Mesendoderm (in vitro differentiated cells): ENCODE measurements around the gene BCO1.

Experiments
- DNase-seq: peaks from one replicate; pipeline ENCODE4 v3.0.0; 2013
- H2AK5ac ChIP-seq: 2 replicates; pipeline ENCODE4 v1.6.1; 2013; ENCODE audit warnings: low read length, inconsistent platforms
- H2BK120ac ChIP-seq: 2 replicates; pipeline ENCODE4 v1.6.1; 2013; ENCODE audit warnings: low read depth, mild to moderate bottlenecking, low read length, moderate library complexity, mixed read lengths
- H2BK15ac ChIP-seq: replicated peaks from 2 replicates; pipeline ENCODE4 v1.6.1; 2013; ENCODE audit warnings: low read depth, mild to moderate bottlenecking, moderate library complexity
- H2BK5ac ChIP-seq: 2 replicates; pipeline ENCODE4 v1.6.1; 2013; ENCODE audit warnings: low read length, inconsistent platforms
- H3K18ac ChIP-seq: 2 replicates; pipeline ENCODE4 v1.6.1; 2013; ENCODE audit warnings: mild to moderate bottlenecking, low read length, mixed read lengths
- H3K23ac ChIP-seq: one replicate; pipeline ENCODE4 v1.6.1; 2013; ENCODE audit warnings: low read length
- H3K27ac ChIP-seq: 2 replicates; pipeline ENCODE4 v1.5.1; 2013; ENCODE audit warnings: low read depth, mild to moderate bottlenecking, inconsistent platforms, low read length, moderate library complexity
- H3K27me3 ChIP-seq: 2 replicates; pipeline ENCODE4 v1.6.1; 2013; ENCODE audit warnings: low read length, control low read depth, mild to moderate bottlenecking, inconsistent platforms; ENCODE audit not compliant: insufficient read depth, poor library complexity
- H3K36me3 ChIP-seq: 2 replicates; pipeline ENCODE4 v1.6.1; 2013; ENCODE audit warnings: low read length, inconsistent platforms; ENCODE audit not compliant: control insufficient read depth, insufficient read depth
- H3K4ac ChIP-seq: one replicate; pipeline ENCODE4 v1.6.1; 2013; ENCODE audit warnings: low read depth, mild to moderate bottlenecking, low read length, moderate library complexity
- H3K4me1 ChIP-seq: 2 replicates; pipeline ENCODE4 v1.6.1; 2013; ENCODE audit warnings: low read depth, low read length, inconsistent platforms; ENCODE audit not compliant: control insufficient read depth
- H3K4me2 ChIP-seq: 2 replicates; pipeline ENCODE4 v1.6.1; 2013; ENCODE audit warnings: low read length
- H3K4me3 ChIP-seq: 2 replicates; pipeline ENCODE4 v1.5.1; 2013; ENCODE audit warnings: mild to moderate bottlenecking, low read length
- H3K56ac ChIP-seq: one replicate; pipeline ENCODE4 v1.6.1; 2013; ENCODE audit warnings: low read length
- H3K79me1 ChIP-seq: 2 replicates; pipeline ENCODE4 v1.6.1; 2013; ENCODE audit warnings: low read length, inconsistent platforms
- H3K79me2 ChIP-seq: 2 replicates; pipeline ENCODE4 v1.6.1; 2013; ENCODE audit warnings: mild to moderate bottlenecking, low read length; ENCODE audit not compliant: control insufficient read depth, insufficient read depth
- H3K9ac ChIP-seq: 2 replicates; pipeline ENCODE4 v1.6.1; 2013; ENCODE audit warnings: low read length, inconsistent platforms
- H4K5ac ChIP-seq: one replicate; pipeline ENCODE4 v1.6.1; 2013; ENCODE audit warnings: low read length
- H4K8ac ChIP-seq: one replicate; pipeline ENCODE4 v1.6.1; 2013; ENCODE audit warnings: low read depth, mild to moderate bottlenecking, control low read depth, low read length, moderate library complexity
- WGBS: extraction: QIAGEN DNeasy Blood & Tissue Kit; methylation state at CpG from one replicate; pipeline ENCODE4 v1.1.7; 2013; ENCODE audit warnings: low lambda C conversion rate, missing lambda C conversion rate; ENCODE audit not compliant: insufficient coverage; ENCODE audit errors: extremely low coverage; 5-methylcytosine and 5-hydroxymethylcytosine counted together

BCO1 gene

GRCh38 chr16:81286190-81286589 lies 47.7 kb downstream of the BCO1 start:
- H3K36me3 ChIP-seq, result no peaks in the 10 kb centered on the region
- H3K4ac ChIP-seq, result no peak overlapping the region
- H2BK120ac ChIP-seq, result no peak overlapping the region
- H3K4me2 ChIP-seq, result no peak overlapping the region
- no peak overlapping the region for H3K56ac ChIP-seq
- no peak overlapping the region for H3K9ac ChIP-seq
- no peak overlapping the region for H2BK5ac ChIP-seq
- no peak overlapping the region for H3K18ac ChIP-seq
- no peak overlapping the region for H2BK15ac ChIP-seq
- WGBS, result no CpG with 5 or more reads among the region's 1 CpG
- no peak overlapping the region for H4K5ac ChIP-seq
- no peak overlapping the region for H2AK5ac ChIP-seq
- no peak overlapping the region for H3K4me3 ChIP-seq
- H4K8ac ChIP-seq, result no peak overlapping the region
- H3K79me2 ChIP-seq, result no peaks in the 10 kb centered on the region
- DNase-seq, result no peak
- H3K4me1 ChIP-seq, result no peaks in the 10 kb centered on the region
- H3K27ac ChIP-seq, result no peak overlapping the region
- no peaks in the 10 kb centered on the region for H3K27me3 ChIP-seq
- no peaks in the 10 kb centered on the region for H3K79me1 ChIP-seq
- H3K23ac ChIP-seq, result no peak overlapping the region

DNA sequence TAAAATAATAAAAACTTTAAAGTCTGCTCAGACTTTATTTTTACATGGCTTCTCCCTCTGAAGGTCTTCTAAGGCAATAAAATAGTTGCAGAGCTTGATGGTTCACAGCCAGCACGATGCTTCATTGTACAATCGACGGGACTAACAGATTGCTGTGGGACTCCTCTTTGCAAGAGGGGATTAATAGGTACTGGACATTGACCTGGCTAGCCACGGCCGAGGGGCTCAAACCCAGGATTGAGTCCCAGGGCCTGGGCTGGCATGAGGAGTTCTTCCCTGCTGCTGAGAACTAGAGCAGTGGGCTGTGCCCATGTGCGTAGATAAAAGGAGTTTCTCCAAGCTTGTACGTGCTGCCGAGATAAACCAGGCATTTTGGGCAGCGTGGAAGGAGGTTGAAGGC lies 52.6 kb downstream of the BCO1 start:
- H2AK5ac ChIP-seq, result no peak overlapping the region
- H3K79me1 ChIP-seq, result no peaks in the 10 kb centered on the region
- H3K23ac ChIP-seq, result no peak overlapping the region
- no peak overlapping the region for H2BK5ac ChIP-seq
- no peak overlapping the region for H2BK120ac ChIP-seq
- H3K4me2 ChIP-seq, result no peak overlapping the region
- DNase-seq, result no peak
- H3K27ac ChIP-seq, result no peak overlapping the region
- no peak overlapping the region for H3K4ac ChIP-seq
- H3K79me2 ChIP-seq, result no peaks in the 10 kb centered on the region
- no peak overlapping the region for H3K4me3 ChIP-seq
- H3K27me3 ChIP-seq, result no peaks in the 10 kb centered on the region
- no peak overlapping the region for H4K8ac ChIP-seq
- no CpG with 5 or more reads among the region's 9 CpGs for WGBS
- no peak overlapping the region for H4K5ac ChIP-seq
- no peak overlapping the region for H2BK15ac ChIP-seq
- H3K56ac ChIP-seq, result no peak overlapping the region
- no peaks in the 10 kb centered on the region for H3K4me1 ChIP-seq
- no peaks in the 10 kb centered on the region for H3K36me3 ChIP-seq
- no peak overlapping the region for H3K9ac ChIP-seq
- H3K18ac ChIP-seq, result no peak overlapping the region

- Histone ChIP-seq H3K27me3 (no peaks in the 10 kb centered on the region), H3K27ac (no peak overlapping the region), H2BK5ac (no peak overlapping the region), H2BK120ac (no peak overlapping the region), H3K79me2 (no peaks in the 10 kb centered on the region), H3K79me1 (no peaks in the 10 kb centered on the region), H3K18ac (no peak overlapping the region), H2AK5ac (no peak overlapping the region), H2BK15ac (no peak overlapping the region), H3K4ac (no peak overlapping the region), H4K5ac (no peak overlapping the region), H3K4me1 (no peaks in the 10 kb centered on the region), H3K4me2 (no peak overlapping the region), H4K8ac (no peak overlapping the region), H3K23ac (no peak overlapping the region), H3K36me3 (no peaks in the 10 kb centered on the region), H3K56ac (no peak overlapping the region), H3K9ac (no peak overlapping the region), H3K4me3 (no peak overlapping the region)
- WGBS, result no CpG with 5 or more reads among the region's 5 CpGs
- DNase-seq, result no peak
Observed at GRCh38 chr16:81292936-81293335, 54.4 kb downstream of the BCO1 start.

GRCh38 chr16:81293909-81294802 lies 55.7 kb downstream of the BCO1 start:
- Histone ChIP-seq H2BK15ac (no peak overlapping the region), H2AK5ac (no peak overlapping the region), H3K56ac (no peak overlapping the region), H3K79me2 (no peaks in the 10 kb centered on the region), H3K4ac (no peak overlapping the region), H3K36me3 (no peaks in the 10 kb centered on the region), H4K8ac (no peak overlapping the region), H3K27me3 (no peaks in the 10 kb centered on the region), H3K18ac (no peak overlapping the region), H3K9ac (no peak overlapping the region), H3K4me3 (no peak overlapping the region), H4K5ac (no peak overlapping the region), H2BK120ac (no peak overlapping the region), H3K79me1 (no peaks in the 10 kb centered on the region), H2BK5ac (no peak overlapping the region), H3K23ac (no peak overlapping the region), H3K27ac (no peak overlapping the region), H3K4me1 (no peaks in the 10 kb centered on the region), H3K4me2 (no peak overlapping the region)
- DNase-seq, result no peak
- no CpG with 5 or more reads among the region's 11 CpGs for WGBS

DNA sequence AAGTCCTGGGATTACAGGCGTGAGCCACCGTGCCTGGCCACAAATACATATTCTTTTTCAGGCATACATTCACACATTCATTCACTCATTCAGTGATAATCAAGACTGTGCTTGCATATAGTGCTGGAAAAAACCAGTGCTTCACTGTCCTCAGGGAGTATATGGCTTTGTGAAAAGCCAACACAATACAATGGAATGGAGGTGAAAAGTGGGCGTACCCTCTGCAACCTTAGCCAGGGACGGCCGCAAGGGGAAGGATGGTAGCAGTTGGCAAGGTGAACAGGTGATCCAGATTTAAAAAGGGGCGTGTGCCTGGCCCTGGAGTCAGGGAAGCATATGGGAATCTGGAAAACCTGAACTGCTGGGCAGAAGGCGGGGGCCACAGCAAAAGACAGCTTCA lies 58.1 kb downstream of the BCO1 start:
- Histone ChIP-seq H3K4me3 (no peak overlapping the region), H4K8ac (no peak overlapping the region), H3K18ac (no peak overlapping the region), H2BK5ac (no peak overlapping the region), H3K4me2 (no peak overlapping the region), H3K56ac (no peak overlapping the region), H3K27me3 (no peaks in the 10 kb centered on the region), H4K5ac (no peak overlapping the region), H3K9ac (no peak overlapping the region), H2AK5ac (no peak overlapping the region), H3K27ac (no peak overlapping the region), H3K36me3 (no peaks in the 10 kb centered on the region), H3K79me2 (no peaks in the 10 kb centered on the region), H3K23ac (no peak overlapping the region), H2BK120ac (no peak overlapping the region), H3K79me1 (no peaks in the 10 kb centered on the region), H2BK15ac (no peak overlapping the region), H3K4me1 (no peaks in the 10 kb centered on the region), H3K4ac (no peak overlapping the region)
- no peak for DNase-seq
- no CpG with 5 or more reads among the region's 7 CpGs for WGBS

GRCh38 chr16:81307770-81308169 lies 69.3 kb downstream of the BCO1 start:
- no peak for DNase-seq
- no CpG with 5 or more reads among the region's 3 CpGs for WGBS

More at GRCh38 chr16:81307770-81308169, 69.3 kb downstream of the BCO1 start:
- Histone ChIP-seq H3K9ac (no peak overlapping the region), H3K23ac (no peak overlapping the region), H3K36me3 (no peaks in the 10 kb centered on the region), H3K79me2 (peaks cover 5% of the 10 kb centered on the region), H3K18ac (no peak overlapping the region), H4K5ac (no peak overlapping the region), H3K27ac (no peak overlapping the region), H3K4me2 (no peak overlapping the region), H2BK15ac (no peak overlapping the region), H3K79me1 (peaks cover 3% of the 10 kb centered on the region), H2AK5ac (no peak overlapping the region), H3K4ac (no peak overlapping the region), H3K56ac (no peak overlapping the region), H3K4me3 (no peak overlapping the region), H3K27me3 (no peaks in the 10 kb centered on the region), H2BK120ac (no peak overlapping the region), H3K4me1 (peaks cover 1% of the 10 kb centered on the region), H4K8ac (no peak overlapping the region), H2BK5ac (no peak overlapping the region)
